HG03108 (cell line): ENCODE results near the gene NUMBL.
"Not testable (repeated sequence)": the region's sequence is repeated elsewhere in the genome, so short reads cannot be mapped to it uniquely, and the experiment has no call there.

Experiments
- ATAC-seq: cut with Tn5 transposase; IDR thresholded peaks from one replicate; pipeline ENCODE4 v1.9.1; 2021; ENCODE audit warnings: moderate library complexity; ENCODE audit not compliant: unreplicated experiment

Gene NUMBL

GRCh38 chr19:40690050-40690692 lies at the start of gene NUMBL:
TSS of gene NUMBL (minus strand) at chr19:40690651. CDS start at chr19:40690483, 168 bp downstream.
- no peak for ATAC-seq

- no peak for ATAC-seq
These were observed 48.8 kb upstream of the NUMBL start for GRCh38 chr19:40739030-40739839.

GRCh38 chr19:40737102-40737644 lies 46.7 kb upstream of the NUMBL start:
- ATAC-seq = no peak

- no peak for ATAC-seq
These were observed 46.2 kb upstream of the NUMBL start for GRCh38 chr19:40736661-40737060.

GRCh38 chr19:40735013-40735771 lies 44.7 kb upstream of the NUMBL start:
- no peak for ATAC-seq

GRCh38 chr19:40733149-40733548 lies 42.7 kb upstream of the NUMBL start:
- no peak for ATAC-seq

GRCh38 chr19:40732304-40732703 lies 41.9 kb upstream of the NUMBL start:
- ATAC-seq = not testable (repeated sequence)

- ATAC-seq = not testable (repeated sequence)
These were observed 39.6 kb upstream of the NUMBL start for GRCh38 chr19:40730065-40730464.

- no peak for ATAC-seq
These were observed 35.8 kb upstream of the NUMBL start for GRCh38 chr19:40726279-40726678.

GRCh38 chr19:40724855-40725254 lies 34.4 kb upstream of the NUMBL start:
- no peak for ATAC-seq

GRCh38 chr19:40724315-40724714 lies 33.9 kb upstream of the NUMBL start:
- no peak for ATAC-seq

- ATAC-seq = no peak
These were observed 33.3 kb upstream of the NUMBL start for GRCh38 chr19:40723661-40724254.

GRCh38 chr19:40721936-40722661 lies 31.6 kb upstream of the NUMBL start:
- no peak for ATAC-seq

GRCh38 chr19:40721140-40721486 lies 30.7 kb upstream of the NUMBL start:
- no peak for ATAC-seq

GRCh38 chr19:40719414-40719894 lies 29.0 kb upstream of the NUMBL start:
- no peak for ATAC-seq

- no peak for ATAC-seq
These were observed 28.4 kb upstream of the NUMBL start for GRCh38 chr19:40718774-40719391.

- no peak for ATAC-seq
These were observed 27.7 kb upstream of the NUMBL start for GRCh38 chr19:40717880-40718773.

GRCh38 chr19:40717325-40717879 lies 27.0 kb upstream of the NUMBL start:
- no peak for ATAC-seq
